ENCODE data around the gene FBXO21. TPM values are rescaled to one million over a fixed set of nuclear protein-coding genes. Genes with fewer than 3 reads are reported as not detected.

FBXO21 gene
- total RNA-seq, 1 experiment from 2014 or later: 68.9 TPM

Other genes with a start within 250 kb of the FBXO21 start
- gene TESC, start 91.1 kb downstream of the FBXO21 start, total RNA-seq (2014; rRNA removed; shearing (Covaris generic)): 0.10 and 0.61 TPM in 2 replicates
- gene NOS1, start 171.2 kb upstream of the FBXO21 start, total RNA-seq (2014; rRNA removed; shearing (Covaris generic)): 119 and 131 TPM in 2 replicates